ENCODE measurements around the gene RAB3GAP2.

- TF ChIP-seq CTCF (IDR thresholded peaks at IDR 0.05 in 2 of 3, conservative IDR thresholded peaks at IDR 0.05 in 1 of 3; ENCODE audit: control insufficient read depth in 2 of 3, extremely low read depth in 1 of 3, insufficient read depth in 1 of 3, low read depth in 3 of 3, low read length in 3 of 3), result no peak
- TF ChIP-seq ATF3 (IDR thresholded peaks at IDR 0.05; ENCODE audit: borderline replicate concordance, extremely low read depth, low read depth, low read length), result no peak
- TF ChIP-seq NR2C2 (IDR thresholded peaks at IDR 0.05; ENCODE audit: borderline replicate concordance, control insufficient read depth, insufficient read length, low read depth), result no peak
- no peak for TF ChIP-seq BACH1 (IDR thresholded peaks at IDR 0.05; ENCODE audit: borderline replicate concordance)
- no peak for TF ChIP-seq POLR2A (IDR thresholded peaks at IDR 0.05; ENCODE audit: low read depth, low read length)
- TF ChIP-seq POLR2AphosphoS5 (IDR thresholded peaks at IDR 0.05; ENCODE audit: low read length), result no peak
Measured at GRCh38 chr1:220275430-220275829, 3.2 kb upstream of the RAB3GAP2 start.
